NCI-H2227 (cell line): ENCODE results near the gene MED12L.
"Not testable (repeated sequence)": the region's sequence is repeated elsewhere in the genome, so short reads cannot be mapped to it uniquely, and the experiment has no call there.

Source experiments
- DNase-seq: peaks from one replicate; lab custom pipeline; 2025; ENCODE audit not compliant: unreplicated experiment; lab: John Stamatoyannopoulos, UW

The MED12L gene

DNA sequence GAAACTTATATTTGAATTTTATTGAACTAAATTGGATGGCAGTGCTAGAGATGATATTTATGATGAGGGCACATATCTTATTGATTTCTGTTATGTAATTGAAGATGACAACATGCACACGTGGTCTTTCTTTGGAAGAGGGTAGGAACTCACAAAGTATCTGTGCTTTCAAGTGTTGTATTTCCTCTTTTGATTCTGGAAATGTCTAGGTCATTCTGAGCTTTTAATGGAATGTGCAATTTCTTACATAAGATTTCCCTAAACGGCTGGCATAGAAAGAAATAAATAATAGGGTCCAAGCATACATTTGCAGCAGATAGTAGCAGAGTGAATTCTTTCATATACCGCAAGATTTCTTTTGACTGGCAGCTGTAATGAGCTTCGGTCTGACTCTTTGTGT lies 127.7 kb downstream of the MED12L start:
- DNase-seq: no peak

DNA sequence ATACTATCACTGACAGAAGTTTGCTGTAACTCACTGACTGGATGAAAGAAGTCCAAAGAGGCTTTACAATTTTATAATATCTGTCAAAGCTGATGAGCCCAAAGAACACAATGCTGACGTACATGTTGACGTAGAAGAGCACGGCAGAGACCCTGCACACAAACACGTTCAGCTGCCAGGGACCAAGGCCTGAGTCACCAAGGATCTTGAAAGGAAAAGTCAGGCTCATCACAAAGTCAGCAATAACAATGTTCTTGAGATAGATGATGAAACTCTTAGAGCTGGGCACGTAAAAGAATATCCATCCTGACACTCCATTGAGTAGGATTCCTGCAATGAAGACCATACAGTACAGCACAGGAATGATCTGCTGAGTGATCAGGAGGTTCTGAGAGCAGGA lies 128.4 kb downstream of the MED12L start:
- DNase-seq: no peak

DNA sequence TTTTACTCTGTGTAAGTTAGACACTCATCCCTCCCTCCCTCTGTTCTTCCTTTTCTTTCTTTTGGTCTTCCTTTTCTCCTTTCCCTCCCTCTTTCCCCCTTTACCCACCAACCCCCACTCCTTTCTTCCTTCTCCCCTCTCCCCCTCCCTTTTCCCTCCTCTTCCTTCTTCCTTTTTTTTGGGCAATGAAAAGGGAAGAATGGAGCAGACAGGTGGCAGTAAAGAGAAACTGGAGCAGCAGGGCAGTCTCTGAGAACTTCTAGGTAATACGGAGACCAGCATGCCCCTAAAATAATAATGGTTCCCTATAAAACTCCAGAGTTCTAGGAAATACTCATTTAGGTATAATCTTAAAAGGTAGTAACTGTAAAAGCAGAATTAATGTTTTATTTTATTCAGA lies 129.0 kb downstream of the MED12L start:
- DNase-seq: no peak

DNA sequence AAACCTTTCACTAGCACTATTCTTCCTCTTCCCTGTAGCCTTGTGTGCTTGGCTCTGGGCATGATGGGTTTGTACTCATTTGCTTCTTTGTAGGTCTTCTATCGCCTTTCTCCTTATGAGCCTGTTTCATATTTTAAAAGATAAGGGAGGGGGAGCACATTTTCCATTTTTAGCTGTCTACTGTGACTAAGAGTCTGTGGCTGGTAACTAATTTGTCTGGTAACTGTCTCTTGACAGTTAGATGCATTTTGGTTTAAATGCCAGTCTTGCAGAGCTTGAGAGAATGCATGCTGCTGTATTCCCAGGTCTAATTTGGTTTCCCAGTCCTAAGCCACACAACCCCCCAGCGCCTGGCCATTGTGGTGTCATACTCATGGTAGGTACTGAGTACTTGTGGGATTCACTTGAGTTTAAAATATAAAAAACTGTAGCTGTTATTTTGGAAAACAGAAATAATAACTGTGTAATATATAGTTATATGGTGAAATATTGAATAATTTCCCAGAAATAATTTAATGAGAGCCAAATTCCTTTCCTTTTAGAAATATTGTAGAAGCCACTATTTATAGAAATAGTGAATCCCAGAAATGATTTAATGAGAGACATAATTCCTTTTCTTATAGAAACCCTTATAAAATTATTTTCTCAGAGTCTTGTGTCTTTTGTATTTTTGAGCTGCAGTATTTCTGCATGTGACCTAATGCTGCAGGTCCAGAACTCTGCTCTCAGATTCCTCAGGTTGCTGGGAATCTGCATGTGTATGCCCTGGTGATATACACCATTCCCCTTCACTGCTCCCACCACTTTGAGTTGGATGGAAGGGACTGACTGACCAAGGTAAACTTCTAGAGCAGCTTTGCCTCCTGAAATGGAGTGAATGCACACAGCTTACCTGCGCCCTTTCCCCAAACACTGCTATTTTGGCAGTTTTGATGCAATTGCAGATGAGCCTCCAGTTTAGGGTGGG lies 131.5 kb downstream of the MED12L start:
- DNase-seq: no peak

DNA sequence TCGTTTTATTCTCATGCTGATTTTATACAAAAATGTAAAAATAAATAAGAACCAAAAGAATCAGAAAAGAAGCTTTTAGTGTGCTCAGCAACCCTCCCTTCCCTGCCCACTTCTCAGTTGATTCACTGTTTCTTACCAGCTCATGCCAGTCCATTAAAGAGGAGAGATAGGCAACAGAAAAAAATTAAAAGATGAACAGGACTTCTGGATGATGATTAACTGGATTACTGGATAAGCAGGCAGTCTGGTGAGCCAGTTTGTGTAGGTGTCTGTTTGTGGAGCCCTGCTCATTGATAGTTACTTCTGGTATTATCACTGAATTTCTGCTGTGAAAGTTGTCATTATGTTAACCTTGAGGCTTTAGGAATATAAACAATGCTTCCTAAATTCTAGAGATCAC lies 132.7 kb downstream of the MED12L start:
- DNase-seq: no peak

DNA sequence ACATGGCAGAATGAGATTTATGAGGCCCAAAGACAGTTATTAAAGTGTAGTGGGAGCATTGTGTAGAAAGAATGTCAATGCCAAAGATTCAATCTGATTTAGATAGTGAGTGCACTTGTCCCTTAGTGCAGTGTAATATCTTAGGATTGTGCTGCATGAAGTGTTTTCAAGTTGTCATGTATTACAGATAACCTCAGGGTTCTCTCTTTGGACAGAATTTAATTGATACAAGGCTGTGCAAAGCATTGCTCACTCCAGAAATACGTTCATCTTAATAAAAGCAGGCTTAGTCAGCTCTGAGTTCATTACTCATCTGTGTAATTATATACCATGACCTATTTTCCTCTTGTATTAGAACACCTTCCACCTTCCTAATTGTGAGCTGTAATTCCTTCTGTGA lies 133.6 kb downstream of the MED12L start:
- DNase-seq: no peak

DNA sequence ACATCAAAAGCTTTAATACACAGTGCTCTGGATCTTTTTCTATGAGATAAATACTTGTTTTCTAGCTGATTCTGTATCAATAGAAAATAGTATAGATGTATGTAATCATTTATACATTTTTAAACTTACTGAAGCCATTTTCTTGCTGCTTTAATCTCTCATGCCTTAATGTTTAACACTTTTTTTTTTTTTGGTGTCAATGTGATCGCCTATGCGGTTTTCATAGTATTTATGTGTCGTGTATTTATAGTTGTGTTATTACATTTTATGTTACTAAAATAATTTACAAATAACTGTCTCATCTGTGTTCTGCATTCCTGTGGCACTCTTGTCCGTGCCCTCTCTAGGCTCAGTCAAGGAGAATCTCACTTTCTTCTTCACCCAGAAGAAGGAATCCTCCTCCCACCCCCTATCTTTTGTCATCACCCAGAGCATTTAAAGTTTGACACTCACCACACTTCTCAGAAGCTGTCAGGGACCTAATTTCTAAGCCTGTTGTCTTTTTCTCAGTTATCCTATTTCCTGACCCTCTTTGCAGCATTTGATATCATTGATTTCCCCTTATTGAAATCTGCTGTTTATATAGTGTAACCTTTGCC lies 138.9 kb downstream of the MED12L start:
- DNase-seq: no peak

DNA sequence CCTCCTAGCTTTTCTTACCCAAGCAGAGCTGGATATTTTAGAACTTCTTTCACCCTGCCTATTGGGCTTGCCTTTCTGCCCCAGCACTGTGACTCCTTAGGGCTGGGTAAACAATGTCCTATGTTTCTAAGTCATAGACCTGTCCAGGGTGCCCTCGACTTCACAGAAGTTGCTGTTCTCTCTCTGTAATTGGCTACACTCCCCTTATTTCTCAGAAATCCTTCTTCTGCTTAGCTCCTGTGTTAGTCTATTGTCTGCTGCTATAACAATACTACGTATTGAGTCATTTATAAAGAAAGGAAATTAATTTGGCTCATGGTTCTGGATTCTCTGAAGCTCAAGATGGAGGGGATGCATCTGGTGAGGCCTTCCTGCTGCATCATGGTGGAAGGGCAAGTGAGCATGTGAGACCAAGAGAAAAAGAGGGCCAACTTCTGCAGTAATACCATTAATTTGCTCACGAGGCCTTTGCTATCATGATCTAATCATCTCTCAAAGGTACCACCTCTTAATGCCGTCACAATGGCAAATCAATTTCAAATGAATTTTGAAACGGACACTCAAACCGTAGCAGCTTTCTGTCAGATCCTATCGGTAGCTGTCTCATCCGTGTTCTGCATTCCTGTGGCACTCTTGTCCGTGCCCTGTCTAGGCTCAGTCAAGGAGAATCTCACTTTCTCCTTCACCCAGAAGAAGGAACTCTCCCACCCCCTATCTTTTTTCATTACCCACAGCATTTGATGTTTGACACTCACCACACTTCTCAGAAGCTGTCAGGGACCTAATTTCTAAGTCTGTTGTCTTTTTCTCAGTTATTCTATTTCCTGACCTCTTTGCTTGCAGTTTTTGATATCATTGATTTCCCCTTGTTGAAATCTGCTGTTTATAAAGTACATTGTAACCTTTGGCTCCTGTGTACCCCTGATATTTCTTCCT lies 139.8 kb downstream of the MED12L start:
- DNase-seq: no peak

DNA sequence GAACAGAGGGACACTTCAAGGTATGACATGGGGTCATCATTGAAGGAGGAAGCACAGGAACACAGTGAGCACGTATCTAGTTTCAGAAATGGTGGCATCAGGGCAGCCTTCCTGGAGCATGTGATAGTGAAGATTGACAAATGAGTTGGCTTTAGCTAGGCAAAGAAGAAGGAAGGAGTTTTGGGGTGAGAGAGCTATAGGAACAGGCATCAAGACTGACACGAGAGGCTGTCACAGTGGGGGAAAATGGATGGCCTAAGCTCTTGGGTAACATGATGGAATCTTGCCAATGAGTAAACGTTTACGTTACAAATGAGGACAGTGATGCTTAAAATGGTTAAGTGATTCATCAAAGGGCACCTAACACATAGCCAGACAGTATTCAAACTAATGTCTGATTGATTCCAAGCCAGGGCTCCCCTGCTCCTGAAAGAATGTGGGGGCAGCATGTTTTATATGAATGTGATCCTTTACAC lies 140.7 kb downstream of the MED12L start:
- no peak for DNase-seq

DNA sequence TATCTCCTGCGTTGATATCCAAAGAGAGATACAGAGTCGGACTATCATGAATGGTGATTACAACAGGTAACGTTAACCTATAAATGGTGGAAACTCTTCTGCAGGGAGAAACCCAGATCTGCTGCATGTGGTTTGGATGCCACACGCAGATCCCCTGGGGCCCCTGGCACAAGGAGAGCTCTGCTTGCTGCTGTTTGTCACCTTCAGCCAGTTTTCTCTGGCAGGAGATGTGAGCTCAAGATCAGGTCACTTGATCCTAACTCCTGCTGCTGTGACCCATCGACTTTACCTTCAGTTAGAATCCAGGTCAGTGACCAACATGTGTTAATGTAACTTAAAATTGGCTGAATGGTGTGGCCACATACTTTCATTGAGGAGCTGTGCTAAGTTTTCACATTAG lies 141.4 kb downstream of the MED12L start:
- DNase-seq: no peak

DNA sequence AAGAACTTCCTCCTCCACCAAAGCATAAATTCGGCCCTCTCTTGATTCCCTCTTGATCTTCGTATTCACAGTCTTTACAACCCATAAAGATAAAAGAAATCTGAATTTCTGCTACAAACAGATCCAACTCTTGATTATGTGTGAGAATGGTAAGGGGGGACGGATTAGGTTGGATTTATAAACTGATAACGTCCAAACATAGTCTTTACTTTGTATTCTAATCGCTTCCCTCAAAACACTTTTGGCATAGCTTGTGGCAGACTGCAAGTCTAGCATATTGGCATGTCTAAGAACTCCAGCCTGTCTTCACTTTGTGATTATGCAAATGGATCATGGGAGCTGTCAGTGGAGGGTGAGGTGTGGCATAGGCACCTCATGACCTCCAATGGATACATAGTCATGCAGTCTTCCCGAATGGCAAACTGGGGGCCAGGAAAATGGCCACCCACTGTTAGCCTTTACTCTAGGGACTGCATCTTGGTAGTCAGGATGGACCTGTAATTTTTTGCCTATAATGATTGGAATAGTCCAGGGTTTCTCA lies 141.9 kb downstream of the MED12L start:
- DNase-seq: no peak

DNA sequence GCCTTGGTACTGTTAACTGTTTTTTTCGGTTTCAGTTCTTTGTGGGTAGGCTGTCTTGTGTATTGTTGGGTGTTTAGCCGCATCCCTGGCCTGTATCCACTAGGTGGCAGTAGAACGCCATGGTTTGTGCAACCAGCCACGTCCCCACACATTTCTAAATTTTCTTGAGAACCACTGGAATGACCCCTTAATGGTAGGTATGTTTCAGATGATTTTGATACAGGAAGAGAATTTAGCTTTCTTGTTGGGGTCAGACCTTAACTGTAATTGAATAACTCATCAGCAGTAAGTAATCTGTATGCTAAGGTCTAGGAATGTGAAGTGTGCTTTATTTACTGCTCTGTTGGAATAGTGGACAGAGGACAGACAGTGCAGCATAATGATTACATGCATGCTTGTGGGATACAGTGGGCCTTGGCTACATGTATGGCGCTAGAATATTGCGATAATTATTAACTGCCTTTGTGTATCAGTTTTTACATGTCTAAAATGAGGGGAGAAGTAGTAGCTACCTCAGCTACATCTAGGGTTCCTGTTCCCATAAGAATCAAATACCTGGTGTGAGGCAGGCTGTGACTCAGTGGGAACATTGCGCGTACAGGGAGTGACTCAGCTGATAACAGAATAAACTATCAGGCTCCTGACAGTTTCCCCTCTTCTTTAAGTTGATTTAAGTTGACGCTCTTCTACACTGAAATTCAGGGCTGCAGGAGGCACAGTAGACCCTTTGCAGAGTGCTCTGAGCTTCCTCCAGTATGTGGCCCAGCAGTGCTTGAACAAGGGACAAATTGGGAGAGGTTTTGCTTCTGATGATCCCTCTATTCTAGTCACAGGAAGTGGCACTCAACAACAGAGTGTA lies 142.6 kb downstream of the MED12L start:
- DNase-seq: peak; percentile 67

DNA sequence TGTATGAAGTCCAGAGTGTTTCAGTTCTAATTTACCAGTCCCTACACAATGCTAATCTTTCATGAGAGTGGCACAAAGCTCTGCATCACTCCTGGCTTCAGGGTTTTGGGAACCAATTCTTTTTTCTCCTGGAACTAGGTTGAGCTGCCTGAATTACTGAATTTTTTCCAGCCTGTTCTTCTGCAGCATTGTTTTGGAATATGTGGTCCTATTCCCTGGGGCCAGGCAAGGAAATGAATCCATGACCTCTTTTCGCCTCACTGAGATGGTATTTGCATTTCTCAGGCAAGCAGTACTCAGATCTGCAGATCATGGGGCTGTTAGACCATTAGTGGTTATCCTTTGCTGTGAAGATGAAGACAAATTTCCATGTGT lies 143.2 kb downstream of the MED12L start:
- DNase-seq: no peak

DNA sequence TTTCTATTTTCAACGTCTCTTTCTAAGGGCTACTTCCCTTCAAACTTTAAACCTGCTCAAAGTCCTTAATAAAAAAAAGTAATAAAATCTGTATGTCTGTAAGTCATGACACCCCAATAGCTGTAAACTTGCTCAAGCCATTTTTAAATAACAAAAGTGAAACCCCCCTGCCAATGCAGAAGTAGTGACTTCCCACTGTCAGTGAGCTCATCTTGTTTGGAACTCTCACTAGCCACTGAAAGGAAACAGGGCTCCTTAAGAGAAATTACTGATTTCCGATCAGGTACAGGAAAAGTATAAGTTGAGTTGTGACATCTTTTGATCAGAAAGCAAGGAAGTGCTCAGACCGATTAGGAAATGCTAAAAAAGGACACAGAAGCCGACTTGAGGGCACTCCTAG lies 145.2 kb downstream of the MED12L start:
- DNase-seq: no peak

DNA sequence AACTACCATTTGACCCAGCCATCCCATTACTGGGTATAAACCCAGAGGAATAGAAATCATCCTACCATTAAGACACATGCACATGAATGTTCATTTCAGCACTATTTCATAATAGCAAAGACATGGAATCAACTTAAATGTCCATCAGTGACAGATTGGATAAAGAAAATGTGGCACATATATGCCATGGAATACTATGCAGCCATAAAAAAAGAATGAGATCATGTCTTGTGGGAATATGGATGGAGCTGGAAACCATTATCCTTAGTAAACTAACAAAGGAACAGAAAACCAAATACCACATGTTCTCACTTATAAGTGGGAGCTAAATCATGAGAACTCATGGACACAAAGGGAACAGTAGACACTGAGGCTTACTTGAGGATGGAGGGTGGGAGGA lies 146.9 kb downstream of the MED12L start:
- not testable (repeated sequence) for DNase-seq

DNA sequence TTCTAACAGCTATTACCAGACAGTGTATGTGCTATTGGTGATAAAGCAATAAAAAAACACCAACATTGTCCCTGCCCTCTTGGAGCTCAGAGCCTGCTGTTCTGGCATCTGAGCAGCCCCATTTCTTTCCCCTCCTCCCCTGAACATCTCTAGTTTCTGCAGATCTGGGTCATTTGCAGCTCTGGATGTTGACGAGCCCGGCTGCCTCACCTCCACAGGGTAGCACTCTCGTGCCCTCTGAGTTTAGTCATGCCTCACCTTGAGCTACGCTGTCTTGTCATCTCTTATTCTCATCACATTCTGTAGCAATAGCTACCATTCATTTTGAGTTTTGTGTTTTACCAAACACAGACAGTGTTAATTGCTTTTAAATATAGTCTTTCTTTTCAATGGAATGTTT lies 147.5 kb downstream of the MED12L start:
- no peak for DNase-seq

DNA sequence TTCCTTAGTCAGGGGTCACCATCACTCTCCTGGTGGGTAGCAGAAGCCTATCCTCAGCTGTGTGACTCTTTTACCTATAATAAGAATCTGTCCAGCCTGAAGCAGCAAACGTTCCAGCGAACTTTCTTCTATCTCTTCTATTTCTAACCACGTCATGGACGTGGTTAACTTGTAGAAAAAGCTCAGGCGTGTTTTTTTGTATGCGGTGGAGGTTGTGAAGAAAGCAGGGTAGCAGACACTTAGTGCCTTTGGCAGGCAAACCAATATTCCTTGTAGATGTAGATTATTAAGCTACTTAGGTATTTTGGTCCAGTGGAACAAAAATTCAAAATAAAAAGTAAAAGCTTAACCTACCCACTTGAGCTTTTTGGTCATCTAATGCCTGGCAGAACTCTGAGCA lies 149.4 kb downstream of the MED12L start:
- DNase-seq: no peak

DNA sequence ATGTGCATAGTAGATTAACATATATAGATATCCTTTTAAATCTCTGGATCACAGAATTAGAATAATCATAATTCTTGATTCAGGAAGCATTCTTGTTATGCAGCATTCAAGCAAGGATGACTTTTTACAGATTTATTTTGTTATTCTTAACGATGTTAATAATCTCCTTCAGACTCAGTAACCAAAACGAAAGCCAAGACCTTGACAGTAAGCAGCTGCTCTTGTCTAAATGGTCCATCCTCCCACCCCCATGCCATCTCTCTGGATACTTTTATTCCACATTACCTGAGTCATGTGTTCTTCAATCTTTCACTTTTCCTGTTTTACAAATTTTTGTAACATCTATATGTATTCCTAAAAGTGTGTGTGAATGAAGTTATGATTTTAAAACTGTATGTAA lies 150.9 kb downstream of the MED12L start:
- no peak for DNase-seq

DNA sequence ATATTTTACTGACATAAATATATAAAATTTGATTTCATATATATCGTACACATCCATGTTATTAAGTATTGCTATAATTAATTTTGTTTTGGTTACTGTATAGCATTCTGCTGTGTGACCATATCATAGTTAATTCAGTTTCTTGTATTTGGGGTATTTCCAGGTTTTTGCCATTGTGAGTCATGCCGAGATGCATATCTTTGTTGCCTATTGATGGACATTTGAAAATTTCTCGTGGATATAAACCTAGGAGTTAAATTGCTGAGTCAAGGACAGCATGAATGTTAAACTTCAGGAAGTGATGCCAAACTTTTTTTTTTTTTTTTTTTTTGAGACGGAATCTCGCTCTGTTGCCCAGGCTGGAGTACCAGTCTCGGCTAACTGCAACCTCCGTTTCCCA lies 151.3 kb downstream of the MED12L start:
- DNase-seq: no peak

DNA sequence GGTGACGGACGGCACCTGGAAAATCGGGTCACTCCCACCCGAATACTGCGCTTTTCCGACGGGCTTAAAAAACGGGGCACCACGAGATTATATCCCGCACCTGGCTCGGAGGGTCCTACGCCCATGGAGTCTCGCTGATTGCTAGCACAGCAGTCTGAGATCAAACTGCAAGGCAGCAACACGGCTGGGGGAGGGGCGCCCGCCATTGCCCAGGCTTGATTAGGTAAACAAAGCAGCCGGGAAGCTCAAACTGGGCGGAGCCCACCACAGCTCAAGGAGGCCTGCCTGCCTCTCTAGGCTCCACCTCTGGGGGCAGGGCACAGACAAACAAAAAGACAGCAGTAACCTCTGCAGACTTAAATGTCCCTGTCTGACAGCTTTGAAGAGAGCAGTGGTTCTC lies 156.5 kb downstream of the MED12L start:
- not testable (repeated sequence) for DNase-seq
